ENCODE measurements around the gene SLC9A9. TPM values are rescaled to one million over a fixed set of nuclear protein-coding genes. Genes with fewer than 3 reads are reported as not detected.

Gene SLC9A9
- total and polyA plus RNA-seq, 10 of the 15 experiments (the other 5 are each of a cell fraction or from before 2014, with no cell fraction given) = 3.5 to 14.2 (median 9.3) TPM

- intact Hi-C loops (cut with micrococcal nuclease; ENCODE audit: unreplicated experiment) (no loop called here), in situ Hi-C loops (cut with MboI) (no loop called here)
- Histone ChIP-seq H3K9ac (ENCODE audit: control insufficient read depth, insufficient read depth, low read length) (no peak overlapping the region), H3K79me2 (ENCODE audit: control insufficient read depth, insufficient read depth, low read length) (no peaks in the 10 kb centered on the region), H4K20me1 (ENCODE audit: control insufficient read depth, insufficient read depth) (no peaks in the 10 kb centered on the region), H3K9me3 (replicated peaks; ENCODE audit: control insufficient read depth, insufficient read depth, low read length) (no peaks in the 10 kb centered on the region), H3K4me3 (no peak overlapping the region), H3K4me2 (ENCODE audit: control insufficient read depth, insufficient read depth) (peak overlapping the region; percentile 38; the same call in 1 of the 2 replicates), H2AFZ (ENCODE audit: control insufficient read depth, low read depth, low read length) (no peak overlapping the region), H3K4me1 (ENCODE audit: control insufficient read depth, insufficient read depth, low read length) (peaks cover 22% of the 10 kb centered on the region), H3K36me3 (ENCODE audit: control insufficient read depth in 2 of 2, insufficient read depth in 2 of 2, low read length in 1 of 2) (no peaks in the 10 kb centered on the region), H3K27ac (ENCODE audit: control insufficient read depth, insufficient read depth) (no peak overlapping the region), H3K27me3 (replicated peaks in 1 of 2; ENCODE audit: control insufficient read depth in 2 of 2, insufficient read depth in 2 of 2, low read length in 1 of 2) (no peaks in the 10 kb centered on the region)
- FAIRE-seq = no peak
- 0 out of 3 replicates have a peak, but pooled peaks have one; percentile 31 for ATAC-seq
- TF ChIP-seq RAD51 (IDR thresholded peaks at IDR 0.05) = no peak
- BruUV-seq (replicated peaks) = no TSS peak
- no peak for DNase-seq (ENCODE audit: low read depth, low spot score)
- CTCF ChIA-PET = interaction anchor here (1.4 kb wide), 1 partner anchor 175 kb away, joined by 3 read pairs; no protein-coding TSS in a partner anchor
- POLR2A ChIA-PET = no interaction called here
- RAD21 ChIA-PET (ENCODE audit: unreplicated experiment) = interaction anchor here (1.0 kb wide), 1 partner anchor 171 kb away, joined by 3 read pairs; no protein-coding TSS in a partner anchor
- 66% methylated on average over 4 of the region's 4 CpGs for WGBS (ENCODE audit: insufficient coverage, insufficient replicate concordance, low lambda C conversion rate, missing lambda C conversion rate)
- SMC1A ChIA-PET (ENCODE audit: uncharacterized antibody, unreplicated experiment) = interaction anchor here (1.2 to 1.6 kb wide), 3 partner anchors 22 to 175 kb away, joined by 3 to 6 read pairs (median 4); no protein-coding TSS in a partner anchor
These were observed 552.8 kb downstream of the SLC9A9 start for GRCh38 chr3:143295201-143296080.

DNA sequence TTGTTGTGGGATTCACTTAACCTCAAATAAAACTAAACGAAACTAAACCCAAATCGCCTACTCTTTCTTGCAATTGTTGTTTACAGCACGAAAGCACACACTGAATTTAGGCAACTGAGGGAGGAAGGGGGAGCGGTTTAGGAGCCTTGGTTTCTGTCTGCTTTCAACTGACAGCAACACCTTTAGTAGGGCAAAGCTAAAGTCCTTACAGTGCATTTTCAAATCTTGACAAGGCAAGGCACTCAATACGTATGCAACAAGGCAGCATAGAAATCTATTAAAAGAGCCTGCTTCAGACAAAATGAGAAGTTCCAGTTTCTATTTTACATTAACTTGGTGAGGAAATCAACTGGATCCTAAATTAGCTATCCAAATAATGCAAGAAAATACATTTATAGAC is 554.1 kb downstream of the SLC9A9 start:
- no peak overlapping the region for H3K27ac ChIP-seq (ENCODE audit: control insufficient read depth, insufficient read depth)
- 18% methylated on average over 5 of the region's 5 CpGs for WGBS (ENCODE audit: insufficient coverage, insufficient replicate concordance, low lambda C conversion rate, missing lambda C conversion rate)
- TF ChIP-seq ZNF217 (IDR thresholded peaks at IDR 0.05) = no peak
- TF ChIP-seq TAF1 (IDR thresholded peaks at IDR 0.05; ENCODE audit: borderline replicate concordance, low read depth, low read length) = no peak
- no peak for TF ChIP-seq RCOR1 (conservative IDR thresholded peaks at IDR 0.05; ENCODE audit: low read depth, low read length)
- no peak for TF ChIP-seq GABPA (IDR thresholded peaks at IDR 0.05; ENCODE audit: low read depth)
- TF ChIP-seq, protein P1, sequence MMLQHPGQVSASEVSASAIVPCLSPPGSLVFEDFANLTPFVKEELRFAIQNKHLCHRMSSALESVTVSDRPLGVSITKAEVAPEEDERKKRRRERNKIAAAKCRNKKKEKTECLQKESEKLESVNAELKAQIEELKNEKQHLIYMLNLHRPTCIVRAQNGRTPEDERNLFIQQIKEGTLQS (IDR thresholded peaks at IDR 0.05; ENCODE audit: borderline replicate concordance, extremely low read depth, low read depth, low read length) = no peak
- TF ChIP-seq NFYB (IDR thresholded peaks at IDR 0.05; ENCODE audit: insufficient read depth, low read depth, low read length) = no peak
- 0 out of 2 replicates have a peak, but pooled peaks have one; percentile 20 for TF ChIP-seq MEF2A (IDR thresholded peaks at IDR 0.05; ENCODE audit: insufficient read depth, low read depth, low read length)
- TF ChIP-seq NFIC (IDR thresholded peaks at IDR 0.05; ENCODE audit: low read depth, low read length) = peak; percentile 24; the same call in 1 of the 2 replicates
- no peak for TF ChIP-seq POLR2AphosphoS2 (IDR thresholded peaks at IDR 0.05; ENCODE audit: low read depth, low read length)
- no peak for TF ChIP-seq RFX5 (IDR thresholded peaks at IDR 0.05; ENCODE audit: low read depth, low read length)
- no peak for TF ChIP-seq SRF (IDR thresholded peaks at IDR 0.05; ENCODE audit: low read depth in 2 of 2, low read length in 2 of 2)
- no peak for TF ChIP-seq RELA (IDR thresholded peaks at IDR 0.05; ENCODE audit: borderline replicate concordance, partially characterized antibody)
- no peak for TF ChIP-seq SP1 (IDR thresholded peaks at IDR 0.05; ENCODE audit: low read depth, low read length)
- TF ChIP-seq RUNX3 (IDR thresholded peaks at IDR 0.05; ENCODE audit: low read length) = peak; percentile 65

More for the DNA sequence above, 554.1 kb downstream of the SLC9A9 start:
- peak overlapping the region; percentile 49; the same call in 1 of the 2 replicates for H2AFZ ChIP-seq (ENCODE audit: control insufficient read depth, low read depth, low read length)
- peak overlapping the region; percentile 61 for H3K4me2 ChIP-seq (ENCODE audit: control insufficient read depth, insufficient read depth)
- in situ Hi-C loops (cut with MboI) (no loop called here), intact Hi-C loops (cut with micrococcal nuclease; ENCODE audit: unreplicated experiment) (no loop called here)
- RAD21 ChIA-PET (ENCODE audit: unreplicated experiment) = interaction anchor here (1.0 kb wide), 1 partner anchor 170 kb away, joined by 3 read pairs; no protein-coding TSS in a partner anchor
- H3K36me3 ChIP-seq (ENCODE audit: control insufficient read depth in 2 of 2, insufficient read depth in 2 of 2, low read length in 1 of 2) = no peaks in the 10 kb centered on the region
- peak overlapping the region; percentile 20; the same call in 1 of the 2 replicates for H3K4me3 ChIP-seq
- H3K9me3 ChIP-seq (replicated peaks; ENCODE audit: control insufficient read depth, insufficient read depth, low read length) = no peaks in the 10 kb centered on the region
- H4K20me1 ChIP-seq (ENCODE audit: control insufficient read depth, insufficient read depth) = no peaks in the 10 kb centered on the region
- POLR2A ChIA-PET = interaction anchor here (1.0 kb wide), 1 partner anchor 131 kb away, joined by 3 read pairs; no protein-coding TSS in a partner anchor
- H3K27me3 ChIP-seq (replicated peaks in 1 of 2; ENCODE audit: control insufficient read depth in 2 of 2, insufficient read depth in 2 of 2, low read length in 1 of 2) = no peaks in the 10 kb centered on the region
- H3K9ac ChIP-seq (ENCODE audit: control insufficient read depth, insufficient read depth, low read length) = no peak overlapping the region; the same call in 1 of the 2 replicates
- peaks cover 22% of the 10 kb centered on the region for H3K4me1 ChIP-seq (ENCODE audit: control insufficient read depth, insufficient read depth, low read length)
- SMC1A ChIA-PET (ENCODE audit: uncharacterized antibody, unreplicated experiment) = interaction anchor here (1.2 to 1.6 kb wide), 3 partner anchors 21 to 173 kb away, joined by 3 to 6 read pairs (median 4); no protein-coding TSS in a partner anchor
- CTCF ChIA-PET = interaction anchor here (1.4 kb wide), 1 partner anchor 174 kb away, joined by 3 read pairs; no protein-coding TSS in a partner anchor
- FAIRE-seq (no peak), DNase-seq (ENCODE audit: low read depth, low spot score) (no peak), ATAC-seq (peak; percentile 82)
- no peaks in the 10 kb centered on the region for H3K79me2 ChIP-seq (ENCODE audit: control insufficient read depth, insufficient read depth, low read length)
- BruUV-seq (replicated peaks) = no TSS peak
